Kidney (tissue), 14 donors: ENCODE measurements around the gene PML. TPM values are rescaled to one million over a fixed set of nuclear protein-coding genes. Genes with fewer than 3 reads are reported as not detected.

Source experiments
- DNase-seq, 5 donors: peaks; one replicate each; pipeline ENCODE4 v3.0.0-alpha.2; 2013 to 2020
- FAIRE-seq: peaks from 2 replicates; lab custom pipeline; 2012; peaks lifted over from hg19 to GRCh38; lab: Jason Lieb, UNC
- H3K27ac ChIP-seq, 2 donors: one replicate each; pipeline ENCODE4 v1.7.0; 2013; ENCODE audit warnings: low read depth in 2 of 2, low read length in 2 of 2, inconsistent platforms in 1 of 2
- H3K27me3 ChIP-seq: one replicate; pipeline ENCODE4 v1.7.1; 2013; ENCODE audit warnings: low read length, inconsistent platforms; ENCODE audit not compliant: control insufficient read depth, insufficient read depth
- H3K36me3 ChIP-seq, 3 donors: one replicate each; pipeline versions ENCODE4 v1.7.0 to v1.7.1; 2013; ENCODE audit warnings: low read length in 3 of 3, control low read depth in 1 of 3, inconsistent platforms in 1 of 3; ENCODE audit not compliant: insufficient read depth in 3 of 3, control insufficient read depth in 2 of 3
- H3K4me1 ChIP-seq, 3 donors: one replicate each; pipeline versions ENCODE4 v1.7.0 to v1.7.1; 2013; ENCODE audit warnings: low read length in 3 of 3, inconsistent platforms in 1 of 3, low read depth in 1 of 3; ENCODE audit not compliant: control insufficient read depth in 2 of 3, insufficient read depth in 2 of 3
- H3K4me3 ChIP-seq, 3 donors: one replicate each; pipeline versions ENCODE4 v1.7.0 to v1.8.1; 2013; ENCODE audit warnings: low read length in 3 of 3, control low read depth in 1 of 3, inconsistent platforms in 1 of 3
- H3K9ac ChIP-seq, 3 donors: one replicate each; pipeline versions ENCODE4 v1.7.0 to v1.7.1; 2013; ENCODE audit warnings: low read length in 3 of 3, control low read depth in 1 of 3, inconsistent platforms in 1 of 3
- H3K9me3 ChIP-seq, 3 donors: one replicate each; pipeline versions ENCODE4 v1.7.0 to v1.7.1; 2013; ENCODE audit warnings: low read length in 3 of 3, control low read depth in 1 of 3, inconsistent platforms in 1 of 3; ENCODE audit not compliant: control insufficient read depth in 2 of 3, insufficient read depth in 1 of 3
- intact Hi-C: fragments of 100-400 bp; cut with DNase I; formaldehyde crosslinking; loops from one replicate; pipeline ENCODE4 v1.11.1; 2022
- polyA plus RNA-seq: library from polyadenylated mRNA; stranded (reverse); fragments of 350-450 nt; fragmentation: Illumina TruSeq; extraction: RNeasy Lipid Tissue Mini Kit (QIAGEN cat#74804); gene quantifications from one replicate; pipeline ENCODE4 v1.2.3, GENCODE V29; 2014; ENCODE audit warnings: low read depth, low replicate concordance; ENCODE audit not compliant: insufficient read depth
- total RNA-seq: library from RNA; stranded (reverse); fragmentation: NEBNext Ultra II Directional; extraction: Animal tissue kit (Norgen Biotek cat#: 25700); gene quantifications from one replicate; pipeline ENCODE4 v1.2.1, GENCODE V29; 2021
- TF ChIP-seq, protein P1 (sequence below): IDR thresholded peaks from 3 replicates; pipeline ENCODE4 v1.5.1; 2012; ENCODE audit warnings: mild to moderate bottlenecking, moderate library complexity, borderline replicate concordance; ENCODE audit not compliant: insufficient read depth; ENCODE audit errors: extremely low read depth
- donor health status: control.
- donor health status: control.
- donor health status: control.
- donor health status: control.
- donor health status: control.
- donor health status: DM: yes; HTN: yes; CAD: no.
- donor health status: Normal renal cell carcinoma (clear cell type).

PML gene
- total and polyA plus RNA-seq, 2 donors from 2014 or later, result 19.6 to 82.9 TPM

DNA sequence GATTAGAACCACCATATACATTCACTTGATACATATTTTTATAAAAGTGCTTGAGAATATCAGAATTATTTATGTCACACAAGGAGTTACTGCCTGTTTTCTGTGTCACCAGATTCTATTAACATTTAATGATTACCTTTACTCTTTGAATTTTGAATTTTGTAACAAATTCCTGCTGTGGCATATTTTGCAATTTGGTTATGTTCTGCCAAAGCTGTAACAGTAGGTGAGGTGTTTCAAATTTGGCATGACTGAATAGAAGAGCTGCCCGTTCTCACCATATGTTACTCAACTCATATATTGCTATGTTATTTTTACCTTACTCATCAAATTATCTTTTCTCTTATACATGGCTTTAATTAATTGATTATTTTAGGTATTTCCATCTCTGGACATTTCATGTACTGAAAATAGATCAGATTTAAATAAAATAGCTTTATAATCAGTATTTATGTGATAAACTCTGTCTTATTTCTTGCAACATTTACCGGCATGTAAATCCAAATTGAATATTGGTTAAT is 18.9 kb downstream of the PML start:
- H3K36me3 ChIP-seq, result no peaks in the 10 kb centered on the region
- FAIRE-seq (no peak), DNase-seq (no peak)
- H3K27ac ChIP-seq, result no peak overlapping the region
- H3K9me3 ChIP-seq, result no peaks in the 10 kb centered on the region
- TF ChIP-seq, protein P1, sequence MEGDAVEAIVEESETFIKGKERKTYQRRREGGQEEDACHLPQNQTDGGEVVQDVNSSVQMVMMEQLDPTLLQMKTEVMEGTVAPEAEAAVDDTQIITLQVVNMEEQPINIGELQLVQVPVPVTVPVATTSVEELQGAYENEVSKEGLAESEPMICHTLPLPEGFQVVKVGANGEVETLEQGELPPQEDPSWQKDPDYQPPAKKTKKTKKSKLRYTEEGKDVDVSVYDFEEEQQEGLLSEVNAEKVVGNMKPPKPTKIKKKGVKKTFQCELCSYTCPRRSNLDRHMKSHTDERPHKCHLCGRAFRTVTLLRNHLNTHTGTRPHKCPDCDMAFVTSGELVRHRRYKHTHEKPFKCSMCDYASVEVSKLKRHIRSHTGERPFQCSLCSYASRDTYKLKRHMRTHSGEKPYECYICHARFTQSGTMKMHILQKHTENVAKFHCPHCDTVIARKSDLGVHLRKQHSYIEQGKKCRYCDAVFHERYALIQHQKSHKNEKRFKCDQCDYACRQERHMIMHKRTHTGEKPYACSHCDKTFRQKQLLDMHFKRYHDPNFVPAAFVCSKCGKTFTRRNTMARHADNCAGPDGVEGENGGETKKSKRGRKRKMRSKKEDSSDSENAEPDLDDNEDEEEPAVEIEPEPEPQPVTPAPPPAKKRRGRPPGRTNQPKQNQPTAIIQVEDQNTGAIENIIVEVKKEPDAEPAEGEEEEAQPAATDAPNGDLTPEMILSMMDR, result no peak
- no peak overlapping the region for H3K9ac ChIP-seq
- no peak overlapping the region for H3K4me3 ChIP-seq
- peaks cover 0 to 15% (median 2%) of the 10 kb centered on the region in 3 donors for H3K4me1 ChIP-seq
- H3K27me3 ChIP-seq, result no peaks in the 10 kb centered on the region
- intact Hi-C loops, result no loop called here

- Histone ChIP-seq H3K27ac (no peak overlapping the region), H3K9me3 (no peaks in the 10 kb centered on the region), H3K27me3 (no peaks in the 10 kb centered on the region), H3K4me3 (no peak overlapping the region), H3K9ac (no peak overlapping the region), H3K4me1 (peaks cover 0 to 2% (median 0%) of the 10 kb centered on the region in 3 donors), H3K36me3 (peaks cover 2 to 24% (median 8%) of the 10 kb centered on the region in 3 donors)
- intact Hi-C loops, result no loop called here
- DNase-seq (no peak), FAIRE-seq (no peak)
- TF ChIP-seq, protein P1, result no peak
Measured at GRCh38 chr15:74019734-74020133, 25.2 kb downstream of the PML start.

DNA sequence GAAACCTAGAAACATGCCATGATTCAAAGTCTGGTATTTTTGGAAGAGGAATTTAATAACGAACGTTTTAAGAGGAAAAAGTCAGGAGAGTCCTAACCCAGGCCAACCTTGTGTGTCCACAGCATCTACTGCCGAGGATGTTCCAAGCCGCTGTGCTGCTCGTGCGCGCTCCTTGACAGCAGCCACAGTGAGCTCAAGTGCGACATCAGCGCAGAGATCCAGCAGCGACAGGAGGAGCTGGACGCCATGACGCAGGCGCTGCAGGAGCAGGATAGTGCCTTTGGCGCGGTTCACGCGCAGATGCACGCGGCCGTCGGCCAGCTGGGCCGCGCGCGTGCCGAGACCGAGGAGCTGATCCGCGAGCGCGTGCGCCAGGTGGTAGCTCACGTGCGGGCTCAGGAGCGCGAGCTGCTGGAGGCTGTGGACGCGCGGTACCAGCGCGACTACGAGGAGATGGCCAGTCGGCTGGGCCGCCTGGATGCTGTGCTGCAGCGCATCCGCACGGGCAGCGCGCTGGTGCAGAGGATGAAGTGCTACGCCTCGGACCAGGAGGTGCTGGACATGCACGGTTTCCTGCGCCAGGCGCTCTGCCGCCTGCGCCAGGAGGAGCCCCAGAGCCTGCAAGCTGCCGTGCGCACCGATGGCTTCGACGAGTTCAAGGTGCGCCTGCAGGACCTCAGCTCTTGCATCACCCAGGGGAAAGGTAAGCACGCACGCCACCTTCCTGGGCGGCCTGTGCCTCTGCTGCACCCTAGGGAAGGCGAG is 28.4 kb downstream of the PML start:
- DNase-seq (no peak), FAIRE-seq (no peak)
- no peaks in the 10 kb centered on the region for H3K9me3 ChIP-seq
- no peak overlapping the region for H3K27ac ChIP-seq
- intact Hi-C loops, result no loop called here
- no peaks in the 10 kb centered on the region for H3K27me3 ChIP-seq
- H3K4me1 ChIP-seq, result peaks cover 0 to 9% (median 0%) of the 10 kb centered on the region in 3 donors
- peaks cover 2 to 49% (median 19%) of the 10 kb centered on the region in 3 donors for H3K36me3 ChIP-seq
- TF ChIP-seq, protein P1, result no peak
- H3K4me3 ChIP-seq, result no peak overlapping the region
- no peak overlapping the region for H3K9ac ChIP-seq
